Glutamatergic neuron (in vitro differentiated cells): ENCODE results near the gene C2CD2. TPM values are rescaled to one million over a fixed set of nuclear protein-coding genes. Genes with fewer than 3 reads are reported as not detected.
A peak's percentile ranks its signal among the peaks of the same experiment; 100 is the strongest.

Source experiments
- DNase-seq: peaks from one replicate; pipeline ENCODE4 v3.0.0; 2022
- H3K27ac Mint-ChIP-seq: one replicate; pipeline ENCODE4 v1.8.0; 2020; ENCODE audit warnings: mild to moderate bottlenecking, mixed read lengths, inconsistent platforms; ENCODE audit not compliant: unreplicated experiment
- H3K27me3 Mint-ChIP-seq: one replicate; pipeline ENCODE4 v1.8.0; 2020; ENCODE audit warnings: mild to moderate bottlenecking, moderate library complexity, mixed read lengths, inconsistent platforms; ENCODE audit not compliant: unreplicated experiment
- H3K36me3 Mint-ChIP-seq: one replicate; pipeline ENCODE4 v1.8.0; 2020; ENCODE audit warnings: mild to moderate bottlenecking, mixed read lengths, inconsistent platforms; ENCODE audit not compliant: unreplicated experiment
- H3K4me1 Mint-ChIP-seq: one replicate; pipeline ENCODE4 v1.8.0; 2020; ENCODE audit warnings: mild to moderate bottlenecking, low read depth, mixed read lengths, inconsistent platforms; ENCODE audit not compliant: unreplicated experiment
- H3K4me3 Mint-ChIP-seq: one replicate; pipeline ENCODE4 v1.8.0; 2020; ENCODE audit warnings: mild to moderate bottlenecking, mixed read lengths, inconsistent platforms; ENCODE audit not compliant: unreplicated experiment
- H3K9me3 Mint-ChIP-seq: one replicate; pipeline ENCODE4 v1.8.0; 2020; ENCODE audit warnings: mild to moderate bottlenecking, moderate library complexity, mixed read lengths, inconsistent platforms; ENCODE audit not compliant: unreplicated experiment
- total RNA-seq: library from RNA; stranded (reverse); fragmentation: NEBNext Ultra II Directional; extraction: Animal tissue kit (Norgen Biotek cat#: 25700); gene quantifications from one replicate; pipeline ENCODE4 v1.2.1, GENCODE V29; 2021; ENCODE audit not compliant: unreplicated experiment
- TF ChIP-seq, protein P1 (sequence below): fragments of 200-600 bp; sonication (generic); IDR thresholded peaks from one replicate; pipeline ENCODE4 v1.5.0; 2021; ENCODE audit not compliant: partially characterized antibody, unreplicated experiment

The C2CD2 gene
- total RNA-seq, 1 donor from 2014 or later = 0.78 TPM

DNA sequence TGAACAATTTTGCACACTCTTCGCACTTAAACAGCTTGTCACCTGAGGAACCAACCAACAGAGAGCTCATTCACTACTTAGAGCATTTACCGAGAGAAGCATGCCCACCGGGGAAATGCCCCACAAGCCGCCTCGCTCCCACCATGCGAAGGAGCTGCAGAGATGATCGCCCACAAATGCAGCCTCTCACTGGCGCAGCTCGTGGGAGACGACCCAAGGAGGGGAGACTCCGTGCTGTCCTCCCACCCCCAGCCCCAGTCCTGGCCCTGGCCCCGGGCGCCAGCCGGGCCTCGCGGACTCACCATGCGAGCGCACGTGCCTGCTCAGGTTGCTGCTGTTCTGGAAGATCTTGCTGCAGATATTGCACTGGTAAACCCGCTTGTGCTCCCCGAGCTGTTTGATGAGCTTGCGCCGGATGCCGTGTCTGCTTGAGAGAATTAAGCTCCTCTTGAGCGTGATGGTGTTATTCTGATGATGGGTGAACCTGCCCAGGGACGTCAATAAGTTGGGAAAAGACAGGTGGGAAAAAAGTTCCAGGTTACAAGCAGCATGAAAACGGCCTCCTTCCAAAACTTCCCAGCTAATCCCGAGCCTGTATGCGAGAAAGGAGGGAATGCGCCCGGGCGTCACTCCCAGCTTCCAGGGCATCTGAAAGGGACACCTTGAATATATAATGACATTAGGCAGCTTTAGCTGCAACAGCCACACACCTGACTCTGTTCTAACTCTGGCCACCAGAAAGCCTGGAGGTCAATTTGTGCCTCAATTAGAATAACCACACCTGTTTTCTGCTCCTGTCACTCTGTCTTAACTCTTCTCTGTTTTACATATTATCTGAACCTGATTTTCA is 117.4 kb downstream of the C2CD2 start:
- Mint-ChIP-seq H3K27me3 (peaks cover 3% of the 10 kb centered on the region), H3K4me3 (peak overlapping the region; percentile 10), H3K36me3 (peaks cover 18% of the 10 kb centered on the region), H3K4me1 (peaks cover 5% of the 10 kb centered on the region), H3K9me3 (peaks cover 2% of the 10 kb centered on the region), H3K27ac (no peak overlapping the region)
- DNase-seq = no peak
- TF ChIP-seq, protein P1, sequence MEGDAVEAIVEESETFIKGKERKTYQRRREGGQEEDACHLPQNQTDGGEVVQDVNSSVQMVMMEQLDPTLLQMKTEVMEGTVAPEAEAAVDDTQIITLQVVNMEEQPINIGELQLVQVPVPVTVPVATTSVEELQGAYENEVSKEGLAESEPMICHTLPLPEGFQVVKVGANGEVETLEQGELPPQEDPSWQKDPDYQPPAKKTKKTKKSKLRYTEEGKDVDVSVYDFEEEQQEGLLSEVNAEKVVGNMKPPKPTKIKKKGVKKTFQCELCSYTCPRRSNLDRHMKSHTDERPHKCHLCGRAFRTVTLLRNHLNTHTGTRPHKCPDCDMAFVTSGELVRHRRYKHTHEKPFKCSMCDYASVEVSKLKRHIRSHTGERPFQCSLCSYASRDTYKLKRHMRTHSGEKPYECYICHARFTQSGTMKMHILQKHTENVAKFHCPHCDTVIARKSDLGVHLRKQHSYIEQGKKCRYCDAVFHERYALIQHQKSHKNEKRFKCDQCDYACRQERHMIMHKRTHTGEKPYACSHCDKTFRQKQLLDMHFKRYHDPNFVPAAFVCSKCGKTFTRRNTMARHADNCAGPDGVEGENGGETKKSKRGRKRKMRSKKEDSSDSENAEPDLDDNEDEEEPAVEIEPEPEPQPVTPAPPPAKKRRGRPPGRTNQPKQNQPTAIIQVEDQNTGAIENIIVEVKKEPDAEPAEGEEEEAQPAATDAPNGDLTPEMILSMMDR = no peak

DNA sequence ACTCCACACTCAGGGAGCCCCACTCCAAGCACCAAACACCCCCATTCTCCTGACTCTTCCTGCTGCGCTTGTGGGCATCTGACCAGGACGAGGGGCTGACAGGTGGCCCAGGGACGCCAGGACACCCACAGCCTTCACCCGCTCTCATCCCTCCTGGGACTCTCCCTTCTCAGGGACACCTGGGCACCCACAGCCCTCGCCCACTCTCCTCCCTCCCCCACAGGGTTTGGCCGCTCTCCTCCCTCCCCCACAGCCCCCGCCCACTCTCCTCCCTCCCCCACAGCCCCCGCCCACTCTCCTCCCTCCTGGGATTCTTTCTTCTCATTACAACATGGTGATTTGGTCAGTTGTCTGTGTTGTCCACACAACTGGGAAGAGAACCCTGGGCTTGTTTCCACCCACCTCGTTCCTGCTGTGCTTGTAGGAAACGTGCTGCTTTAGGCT is 118.1 kb downstream of the C2CD2 start:
- Mint-ChIP-seq H3K9me3 (peaks cover 2% of the 10 kb centered on the region), H3K27me3 (peaks cover 3% of the 10 kb centered on the region), H3K4me3 (no peak overlapping the region), H3K27ac (no peak overlapping the region), H3K36me3 (peaks cover 12% of the 10 kb centered on the region), H3K4me1 (peaks cover 5% of the 10 kb centered on the region)
- TF ChIP-seq, protein P1 = no peak
- DNase-seq = no peak

Other genes with a start within 250 kb of the C2CD2 start
- gene RIPK4, start 187.0 kb downstream of the C2CD2 start, total RNA-seq = 2.9 TPM
- 10.2 TPM for gene PRDM15, start 74.7 kb downstream of the C2CD2 start, total RNA-seq
- gene ZBTB21, start 56.3 kb upstream of the C2CD2 start, total RNA-seq = 21.2 TPM
- gene UMODL1, start 117.3 kb upstream of the C2CD2 start, total RNA-seq = not detected